Measurements from ENCODE around the gene SERPINA1.

SERPINA1 gene

GRCh38 chr14:94396628-94397225, 8.3 kb upstream of the SERPINA1 start:
- DNase-seq (ENCODE audit: insufficient read length), result no peak
- no peak for FAIRE-seq
- TF ChIP-seq POLR2AphosphoS5 (IDR thresholded peaks at IDR 0.05; ENCODE audit: low read depth, low read length), result no peak
- TF ChIP-seq TAF1 (IDR thresholded peaks at IDR 0.05; ENCODE audit: borderline replicate concordance, low read depth, low read length), result no peak
- no peak for TF ChIP-seq POLR2A (IDR thresholded peaks at IDR 0.05; ENCODE audit: low read depth, low read length)

- DNase-seq (ENCODE audit: insufficient read length) (no peak), FAIRE-seq (no peak)
- TF ChIP-seq POLR2AphosphoS5 (IDR thresholded peaks at IDR 0.05; ENCODE audit: low read depth, low read length) (no peak), TAF1 (IDR thresholded peaks at IDR 0.05; ENCODE audit: borderline replicate concordance, low read depth, low read length) (no peak), POLR2A (IDR thresholded peaks at IDR 0.05; ENCODE audit: low read depth, low read length) (no peak)
These were observed 7.6 kb upstream of the SERPINA1 start for GRCh38 chr14:94395888-94396574.

DNA sequence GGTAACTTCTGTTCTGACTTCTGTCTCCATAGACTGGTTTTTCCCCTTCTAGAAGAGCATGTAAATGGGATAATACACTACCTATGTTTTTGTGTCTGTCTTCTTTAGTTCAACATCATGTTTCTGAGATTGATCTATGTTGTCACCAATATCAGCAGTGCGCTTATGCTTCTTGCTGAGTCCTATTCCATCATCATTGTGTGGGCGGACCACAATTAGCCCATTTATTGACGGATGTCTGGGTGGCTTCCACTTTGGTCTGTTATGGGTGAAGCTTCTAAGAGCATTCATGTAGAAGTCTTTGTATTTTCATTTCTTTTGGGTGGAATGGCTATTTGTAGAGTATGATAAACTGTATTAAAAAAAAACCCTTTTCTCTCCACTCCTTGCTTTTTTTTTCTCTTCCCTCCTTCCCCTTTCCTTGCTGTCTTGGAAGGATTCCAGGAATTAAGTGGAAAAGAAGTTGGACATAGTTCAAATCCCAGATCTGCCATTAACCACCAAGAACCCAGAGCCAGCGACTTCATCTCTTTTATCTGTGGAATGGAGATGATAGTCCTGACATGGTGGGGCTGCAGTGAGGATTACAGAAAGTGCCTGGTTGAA, 7.0 kb upstream of the SERPINA1 start:
- TF ChIP-seq POLR2A (IDR thresholded peaks at IDR 0.05; ENCODE audit: low read depth, low read length) (no peak), POLR2AphosphoS5 (IDR thresholded peaks at IDR 0.05; ENCODE audit: low read depth, low read length) (no peak), TAF1 (IDR thresholded peaks at IDR 0.05; ENCODE audit: borderline replicate concordance, low read depth, low read length) (no peak)
- FAIRE-seq (no peak), DNase-seq (ENCODE audit: insufficient read length) (no peak)

DNA sequence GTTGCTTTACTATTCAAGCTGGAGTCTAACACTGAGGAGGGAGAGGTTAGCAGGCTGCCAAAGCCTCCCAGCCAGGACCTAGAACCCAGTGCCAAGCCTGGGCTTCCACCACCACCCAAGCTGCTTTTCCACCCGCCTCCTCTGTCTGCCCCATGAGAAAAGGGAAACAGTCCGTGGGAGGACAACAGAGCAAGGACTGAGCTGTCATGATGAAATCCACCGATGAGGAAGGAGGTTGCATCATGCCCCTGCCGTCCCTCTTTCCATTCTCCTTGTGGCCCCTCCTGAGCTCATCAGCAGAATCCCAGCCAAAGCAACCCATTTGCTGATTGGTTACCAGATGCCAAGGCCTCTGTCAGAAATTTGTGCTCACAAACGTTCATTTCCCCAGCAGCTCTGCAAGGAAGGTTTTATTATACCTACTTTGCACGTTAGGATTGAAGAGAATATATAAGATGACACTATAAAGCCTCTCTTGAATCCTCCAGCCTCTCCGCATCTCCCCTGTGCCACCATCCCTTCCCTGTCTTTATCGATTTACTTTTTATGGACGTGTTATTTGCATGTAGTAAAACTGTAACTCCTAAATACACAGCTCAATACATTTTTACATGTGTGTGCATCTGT, 6.3 kb upstream of the SERPINA1 start:
- no peak for DNase-seq (ENCODE audit: insufficient read length)
- TF ChIP-seq POLR2AphosphoS5 (IDR thresholded peaks at IDR 0.05; ENCODE audit: low read depth, low read length) (no peak), TAF1 (IDR thresholded peaks at IDR 0.05; ENCODE audit: borderline replicate concordance, low read depth, low read length) (no peak), POLR2A (IDR thresholded peaks at IDR 0.05; ENCODE audit: low read depth, low read length) (no peak)
- FAIRE-seq, result no peak

- TF ChIP-seq POLR2AphosphoS5 (IDR thresholded peaks at IDR 0.05; ENCODE audit: low read depth, low read length) (no peak), TAF1 (IDR thresholded peaks at IDR 0.05; ENCODE audit: borderline replicate concordance, low read depth, low read length) (no peak), POLR2A (IDR thresholded peaks at IDR 0.05; ENCODE audit: low read depth, low read length) (no peak)
- DNase-seq (ENCODE audit: insufficient read length) (no peak), FAIRE-seq (no peak)
These were observed 5.7 kb upstream of the SERPINA1 start for GRCh38 chr14:94394025-94394493.

- FAIRE-seq (no peak), DNase-seq (ENCODE audit: insufficient read length) (no peak)
- TF ChIP-seq POLR2AphosphoS5 (IDR thresholded peaks at IDR 0.05; ENCODE audit: low read depth, low read length) (no peak), TAF1 (IDR thresholded peaks at IDR 0.05; ENCODE audit: borderline replicate concordance, low read depth, low read length) (no peak)
These were observed 5.1 kb upstream of the SERPINA1 start for GRCh38 chr14:94393474-94393873.

DNA sequence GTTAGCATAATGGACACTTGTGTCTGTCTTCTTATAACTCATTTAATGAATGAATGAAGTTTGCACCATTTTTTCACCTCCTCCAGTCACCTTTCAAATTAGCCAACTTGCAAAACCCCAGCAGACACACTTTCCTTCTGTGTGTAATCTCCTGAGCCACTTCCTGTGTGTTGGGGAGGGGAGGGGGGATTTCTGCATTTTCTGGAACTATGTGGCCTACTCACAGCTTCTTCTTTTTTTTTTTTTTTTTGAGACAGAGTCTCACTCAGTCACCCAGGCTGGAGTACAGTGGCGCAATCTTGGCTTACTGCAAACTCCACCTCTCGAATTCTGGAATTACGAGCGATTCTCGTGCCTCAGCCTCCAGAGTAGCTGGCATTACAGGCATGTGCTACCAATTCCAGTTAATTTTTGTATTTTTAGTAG, 4.1 kb upstream of the SERPINA1 start:
- DNase-seq (ENCODE audit: insufficient read length), result no peak
- FAIRE-seq, result no peak
- TF ChIP-seq POLR2AphosphoS5 (IDR thresholded peaks at IDR 0.05; ENCODE audit: low read depth, low read length) (no peak), POLR2A (IDR thresholded peaks at IDR 0.05; ENCODE audit: low read depth, low read length) (no peak), TAF1 (IDR thresholded peaks at IDR 0.05; ENCODE audit: borderline replicate concordance, low read depth, low read length) (no peak)

- FAIRE-seq (no peak), DNase-seq (ENCODE audit: insufficient read length) (no peak)
- TF ChIP-seq POLR2AphosphoS5 (IDR thresholded peaks at IDR 0.05; ENCODE audit: low read depth, low read length), result no peak
- TF ChIP-seq TAF1 (IDR thresholded peaks at IDR 0.05; ENCODE audit: borderline replicate concordance, low read depth, low read length), result no peak
- no peak for TF ChIP-seq POLR2A (IDR thresholded peaks at IDR 0.05; ENCODE audit: low read depth, low read length)
These were observed 3.0 kb upstream of the SERPINA1 start for GRCh38 chr14:94391281-94391975.

DNA sequence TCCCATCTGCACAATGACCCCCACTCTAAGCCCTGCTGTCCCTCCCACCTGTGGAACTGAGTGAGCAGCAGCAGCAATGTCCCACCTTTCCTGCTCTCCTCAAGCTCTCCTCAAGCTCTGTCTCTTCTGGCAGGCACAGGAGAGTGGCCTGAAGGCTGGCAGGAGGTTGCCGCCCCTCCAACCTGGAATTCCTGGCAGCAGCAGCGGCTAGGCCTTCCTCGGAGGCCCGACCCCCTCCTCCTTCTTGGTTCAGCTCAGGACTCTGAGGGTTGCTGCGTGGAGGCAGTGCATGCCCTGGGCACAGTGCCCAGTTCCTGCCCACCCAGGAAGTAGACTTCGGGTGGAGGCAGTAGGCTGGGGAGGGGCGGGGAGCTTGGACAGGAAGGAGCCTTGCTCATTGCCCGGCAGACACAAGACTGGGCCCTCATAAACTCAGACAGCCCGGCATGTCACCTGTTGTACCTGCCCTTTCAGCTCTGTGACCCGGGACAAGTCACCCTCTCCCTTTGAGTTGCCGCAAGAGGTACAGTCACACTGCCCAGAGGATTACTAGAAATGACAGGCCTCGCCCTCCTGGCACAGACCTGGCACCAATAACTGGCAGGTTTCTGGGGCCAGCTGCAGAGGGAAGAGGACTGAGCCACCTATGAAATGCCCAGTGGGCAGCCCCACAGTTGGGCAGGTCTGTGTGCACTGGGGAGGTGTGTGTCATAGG, 2.1 kb upstream of the SERPINA1 start:
- no peak for FAIRE-seq
- TF ChIP-seq POLR2A (IDR thresholded peaks at IDR 0.05; ENCODE audit: low read depth, low read length) (no peak), TAF1 (IDR thresholded peaks at IDR 0.05; ENCODE audit: borderline replicate concordance, low read depth, low read length) (no peak), POLR2AphosphoS5 (IDR thresholded peaks at IDR 0.05; ENCODE audit: low read depth, low read length) (no peak)
- DNase-seq (ENCODE audit: insufficient read length), result no peak

GRCh38 chr14:94389731-94390371, 1.4 kb upstream of the SERPINA1 start:
- FAIRE-seq, result no peak
- no peak for DNase-seq (ENCODE audit: insufficient read length)
- TF ChIP-seq TAF1 (IDR thresholded peaks at IDR 0.05; ENCODE audit: borderline replicate concordance, low read depth, low read length) (no peak), POLR2A (IDR thresholded peaks at IDR 0.05; ENCODE audit: low read depth, low read length) (no peak), POLR2AphosphoS5 (IDR thresholded peaks at IDR 0.05; ENCODE audit: low read depth, low read length) (no peak)
